ENCODE results near the gene KLHL14. TPM values are rescaled to one million over a fixed set of nuclear protein-coding genes. Genes with fewer than 3 reads are reported as not detected.
A peak's percentile ranks its signal among the peaks of the same experiment; 100 is the strongest.

KLHL14 gene
- total and polyA plus RNA-seq, 2 of the 13 experiments (the other 11 are each of a cell fraction or from before 2014, with no cell fraction given), result 16.0 to 41.8 TPM

DNA sequence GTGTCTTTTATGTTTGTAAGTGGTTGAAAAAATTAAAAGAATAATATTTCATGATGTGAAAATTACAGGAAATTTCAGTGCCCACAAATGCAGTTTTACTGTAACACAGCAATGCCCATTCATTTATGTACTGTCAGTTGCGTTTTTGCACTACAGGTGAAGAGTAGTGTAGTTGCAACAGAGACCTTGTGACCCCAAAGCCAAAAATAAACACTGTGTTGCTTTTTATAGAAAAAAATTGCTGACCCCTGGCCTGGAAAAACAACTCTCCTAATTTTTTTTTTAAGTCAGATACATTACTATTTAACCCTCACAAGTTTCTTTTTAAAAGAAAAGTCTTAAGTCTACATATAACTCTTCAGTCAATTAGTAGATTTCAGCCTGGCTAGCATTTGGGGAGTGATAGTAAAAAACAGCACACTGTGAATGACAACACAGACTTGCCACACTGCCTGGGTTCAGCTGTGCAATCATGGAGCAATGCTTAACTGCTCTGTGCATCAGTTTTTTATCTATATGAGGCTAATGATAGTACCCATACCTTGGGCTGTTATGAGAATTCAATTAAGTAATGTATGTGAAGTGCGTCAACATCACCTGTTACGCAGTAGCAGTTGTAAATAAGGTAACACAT lies 8.1 kb downstream of the KLHL14 start (continued):
- TF ChIP-seq, protein P1, sequence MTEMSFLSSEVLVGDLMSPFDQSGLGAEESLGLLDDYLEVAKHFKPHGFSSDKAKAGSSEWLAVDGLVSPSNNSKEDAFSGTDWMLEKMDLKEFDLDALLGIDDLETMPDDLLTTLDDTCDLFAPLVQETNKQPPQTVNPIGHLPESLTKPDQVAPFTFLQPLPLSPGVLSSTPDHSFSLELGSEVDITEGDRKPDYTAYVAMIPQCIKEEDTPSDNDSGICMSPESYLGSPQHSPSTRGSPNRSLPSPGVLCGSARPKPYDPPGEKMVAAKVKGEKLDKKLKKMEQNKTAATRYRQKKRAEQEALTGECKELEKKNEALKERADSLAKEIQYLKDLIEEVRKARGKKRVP (CRISPR knock-in tag; IDR thresholded peaks at IDR 0.05), result 0 out of 4 replicates have a peak, but pooled peaks of 1 of the 2 experiments have one; percentile 23
- TF ChIP-seq KAT7 (CRISPR knock-in tag; IDR thresholded peaks at IDR 0.05; ENCODE audit: borderline replicate concordance), result no peak
- TF ChIP-seq CHD2 (IDR thresholded peaks at IDR 0.05; ENCODE audit: low read depth, low read length), result no peak
- TF ChIP-seq ZNF260 (CRISPR knock-in tag; IDR thresholded peaks at IDR 0.05; ENCODE audit: borderline replicate concordance, low read depth), result no peak
- TF ChIP-seq RORA (CRISPR knock-in tag; IDR thresholded peaks at IDR 0.05), result no peak
- peak; percentile 48 for TF ChIP-seq BCL6 (CRISPR knock-in tag; IDR thresholded peaks at IDR 0.05)

DNA sequence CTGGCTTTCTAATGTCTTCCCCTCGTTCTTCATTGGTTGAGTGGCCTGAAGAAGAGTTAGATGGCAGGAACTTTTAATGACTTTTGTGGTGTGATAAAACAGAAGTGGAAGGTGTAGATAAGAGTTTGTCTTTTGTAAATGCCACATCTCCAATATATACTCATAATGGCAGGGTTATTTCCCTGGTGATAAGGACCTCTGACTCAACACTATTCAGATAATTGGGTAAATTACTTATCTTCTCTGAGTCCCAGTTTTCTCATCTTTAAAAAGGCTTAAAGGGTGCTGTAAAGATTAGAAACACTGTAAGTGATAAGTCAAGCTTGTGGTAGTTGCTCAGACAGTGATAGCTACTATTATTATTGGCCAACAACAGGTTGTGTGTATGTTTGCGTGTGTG lies 9.5 kb downstream of the KLHL14 start:
- H3K27me3 ChIP-seq (ENCODE audit: control insufficient read depth in 1 of 2, insufficient read depth in 2 of 2, low read length in 2 of 2), result no peaks in the 10 kb centered on the region
- POLR2A ChIA-PET, result no interaction called here
- FAIRE-seq (no peak), ATAC-seq (no peak), DNase-seq (ENCODE audit: low spot score) (no peak)
- H3K36me3 ChIP-seq (replicated peaks in 1 of 2; ENCODE audit: control insufficient read depth in 1 of 2, insufficient read depth in 2 of 2, low read length in 2 of 2), result peaks cover 5 to 21% of the 10 kb centered on the region in 2 experiments; a peak in 4 of 5 replicates
- H3K27ac ChIP-seq (ENCODE audit: extremely low read length, insufficient read depth, low read length), result no peak overlapping the region
- H2AFZ ChIP-seq (ENCODE audit: low read length), result no peak overlapping the region
- no peak overlapping the region for H3K4me3 ChIP-seq (replicated peaks in 1 of 3; ENCODE audit: insufficient read depth in 1 of 3, low read depth in 2 of 3, low read length in 3 of 3)
- BruUV-seq (replicated peaks), result no TSS peak
- no peaks in the 10 kb centered on the region for H3K9me3 ChIP-seq (ENCODE audit: low read length)
- no peak overlapping the region for H3K9ac ChIP-seq (ENCODE audit: insufficient read depth, low read depth, low read length)
- H3K4me1 ChIP-seq (ENCODE audit: insufficient read depth, low read length), result peaks cover 64% of the 10 kb centered on the region
- TF ChIP-seq ZNF7 (CRISPR knock-in tag; IDR thresholded peaks at IDR 0.05), result no peak
- TF ChIP-seq, protein P2, sequence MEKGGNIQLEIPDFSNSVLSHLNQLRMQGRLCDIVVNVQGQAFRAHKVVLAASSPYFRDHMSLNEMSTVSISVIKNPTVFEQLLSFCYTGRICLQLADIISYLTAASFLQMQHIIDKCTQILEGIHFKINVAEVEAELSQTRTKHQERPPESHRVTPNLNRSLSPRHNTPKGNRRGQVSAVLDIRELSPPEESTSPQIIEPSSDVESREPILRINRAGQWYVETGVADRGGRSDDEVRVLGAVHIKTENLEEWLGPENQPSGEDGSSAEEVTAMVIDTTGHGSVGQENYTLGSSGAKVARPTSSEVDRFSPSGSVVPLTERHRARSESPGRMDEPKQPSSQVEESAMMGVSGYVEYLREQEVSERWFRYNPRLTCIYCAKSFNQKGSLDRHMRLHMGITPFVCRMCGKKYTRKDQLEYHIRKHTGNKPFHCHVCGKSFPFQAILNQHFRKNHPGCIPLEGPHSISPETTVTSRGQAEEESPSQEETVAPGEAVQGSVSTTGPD (CRISPR knock-in tag; IDR thresholded peaks at IDR 0.05), result no peak
- no peak for TF ChIP-seq STAG1 (CRISPR knock-in tag; IDR thresholded peaks at IDR 0.05)
- in situ Hi-C loops (cut with HindIII; ENCODE audit: extremely low pct_ligation_motif_present, low pct_unique_long_range_greater_than_20kb) (no loop called here), intact Hi-C loops (cut with micrococcal nuclease; ENCODE audit: unreplicated experiment) (no loop called here)
- 99% methylated on average over 2 of the region's 2 CpGs for WGBS (ENCODE audit: low lambda C conversion rate)
- peaks cover 100% of the 10 kb centered on the region for H3K79me2 ChIP-seq (ENCODE audit: insufficient read depth, low read length)
- no peak overlapping the region for H3K4me2 ChIP-seq (ENCODE audit: low read depth, low read length)
- H4K20me1 ChIP-seq (ENCODE audit: insufficient read depth, low read length), result 0 out of 2 replicates have a peak, but pooled peaks cover under 1% of the 10 kb centered on the region
- CTCF ChIA-PET (ENCODE audit: low intra/inter-chr PET ratio, low total read pairs), result no interaction called here

Measured in HepG2 (cell line).